Tibial nerve (tissue), 4 donors: Measurements from ENCODE around the gene SLC12A2.

Experiments used
- EP300 ChIP-seq, 2 donors: sonication (generic); formaldehyde crosslinking; IDR thresholded peaks; one replicate each; pipeline ENCODE4 v1.6.1; 2017; ENCODE audit warnings: antibody characterized with exemption in 2 of 2, mild to moderate bottlenecking in 1 of 2
- POLR2A ChIP-seq, 2 donors: fragments of 450-650 bp; IDR thresholded peaks; one replicate each; pipeline ENCODE4 v1.6.1; 2017; ENCODE audit warnings: antibody characterized with exemption in 2 of 2, mild to moderate bottlenecking in 2 of 2, moderate library complexity in 2 of 2
- TF ChIP-seq, protein P1 (sequence below), 5 experiments: fragments of 200-600 bp in 3 of 5; fragments of 450-650 bp in 2 of 5; sonication (generic) in 3 of 5; IDR thresholded peaks; one replicate each; pipeline ENCODE4 v1.5.1; 2016 to 2019; ENCODE audit warnings: antibody characterized with exemption in 5 of 5, mild to moderate bottlenecking in 3 of 5, moderate library complexity in 2 of 5

DNA sequence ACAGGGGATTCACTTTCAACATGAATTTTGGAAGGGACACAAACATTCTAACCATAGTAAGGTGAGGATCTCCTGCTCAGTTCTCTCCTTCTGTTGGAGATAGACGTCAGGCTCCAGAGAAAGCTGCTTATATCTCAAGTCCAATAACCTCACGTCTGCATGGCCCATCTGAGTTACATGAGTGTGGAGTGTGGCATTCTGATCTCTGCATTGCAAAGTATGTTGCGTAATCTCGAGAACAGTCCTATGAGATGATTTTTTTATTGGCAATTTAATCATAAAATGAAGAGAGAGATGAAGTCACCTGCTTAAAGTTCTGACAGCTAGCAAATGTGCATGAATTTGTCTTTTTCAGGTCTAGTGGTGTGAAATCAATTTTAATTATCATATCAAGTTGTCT, 118.8 kb downstream of the SLC12A2 start:
- TF ChIP-seq, protein P1, sequence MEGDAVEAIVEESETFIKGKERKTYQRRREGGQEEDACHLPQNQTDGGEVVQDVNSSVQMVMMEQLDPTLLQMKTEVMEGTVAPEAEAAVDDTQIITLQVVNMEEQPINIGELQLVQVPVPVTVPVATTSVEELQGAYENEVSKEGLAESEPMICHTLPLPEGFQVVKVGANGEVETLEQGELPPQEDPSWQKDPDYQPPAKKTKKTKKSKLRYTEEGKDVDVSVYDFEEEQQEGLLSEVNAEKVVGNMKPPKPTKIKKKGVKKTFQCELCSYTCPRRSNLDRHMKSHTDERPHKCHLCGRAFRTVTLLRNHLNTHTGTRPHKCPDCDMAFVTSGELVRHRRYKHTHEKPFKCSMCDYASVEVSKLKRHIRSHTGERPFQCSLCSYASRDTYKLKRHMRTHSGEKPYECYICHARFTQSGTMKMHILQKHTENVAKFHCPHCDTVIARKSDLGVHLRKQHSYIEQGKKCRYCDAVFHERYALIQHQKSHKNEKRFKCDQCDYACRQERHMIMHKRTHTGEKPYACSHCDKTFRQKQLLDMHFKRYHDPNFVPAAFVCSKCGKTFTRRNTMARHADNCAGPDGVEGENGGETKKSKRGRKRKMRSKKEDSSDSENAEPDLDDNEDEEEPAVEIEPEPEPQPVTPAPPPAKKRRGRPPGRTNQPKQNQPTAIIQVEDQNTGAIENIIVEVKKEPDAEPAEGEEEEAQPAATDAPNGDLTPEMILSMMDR (IDR thresholded peaks at IDR 0.05): no peak
- TF ChIP-seq POLR2A (IDR thresholded peaks at IDR 0.05): no peak
- no peak for TF ChIP-seq EP300 (IDR thresholded peaks at IDR 0.05)
